Right lobe of liver (tissue), 4 donors: ENCODE results near the gene FGD5.

Experiments
- POLR2A ChIP-seq: fragments of 450-650 bp; IDR thresholded peaks from one replicate; pipeline ENCODE4 v1.6.1; 2017; ENCODE audit warnings: antibody characterized with exemption, mild to moderate bottlenecking
- TF ChIP-seq, protein P1 (sequence below), 4 donors: fragments of 200-600 bp in 3 of 4; fragments of 450-650 bp in 1 of 4; IDR thresholded peaks; one replicate each; pipeline versions ENCODE4 v1.5.1 to v1.8.0; 2016 to 2022; ENCODE audit warnings: antibody characterized with exemption in 4 of 4, mild to moderate bottlenecking in 2 of 4
- donor health status: DM: no; HTN: no; CAD: no.
- donor health status: DM: no; HTN: no; CAD: no.
- donor health status: DM: no; HTN: yes; CAD: no.

DNA sequence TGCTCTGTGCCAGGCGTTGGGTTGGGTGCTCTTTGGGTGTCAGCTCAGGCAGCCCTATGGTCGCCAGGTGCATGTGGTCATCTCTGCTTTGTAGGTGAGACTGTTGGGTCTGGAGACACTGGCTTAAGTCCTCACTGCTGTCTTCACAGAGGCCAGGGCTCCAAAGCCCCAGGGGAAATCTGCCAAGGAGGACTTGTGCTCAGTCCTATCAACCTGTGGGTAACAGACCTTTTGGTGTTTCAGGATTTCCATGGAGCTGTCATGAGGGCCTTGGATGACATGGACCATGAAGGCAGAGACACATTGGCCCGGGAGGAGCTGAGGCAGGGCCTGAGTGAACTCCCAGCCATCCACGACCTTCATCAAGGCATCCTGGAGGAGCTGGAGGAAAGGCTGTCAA lies 78.5 kb downstream of the FGD5 start:
- TF ChIP-seq, protein P1, sequence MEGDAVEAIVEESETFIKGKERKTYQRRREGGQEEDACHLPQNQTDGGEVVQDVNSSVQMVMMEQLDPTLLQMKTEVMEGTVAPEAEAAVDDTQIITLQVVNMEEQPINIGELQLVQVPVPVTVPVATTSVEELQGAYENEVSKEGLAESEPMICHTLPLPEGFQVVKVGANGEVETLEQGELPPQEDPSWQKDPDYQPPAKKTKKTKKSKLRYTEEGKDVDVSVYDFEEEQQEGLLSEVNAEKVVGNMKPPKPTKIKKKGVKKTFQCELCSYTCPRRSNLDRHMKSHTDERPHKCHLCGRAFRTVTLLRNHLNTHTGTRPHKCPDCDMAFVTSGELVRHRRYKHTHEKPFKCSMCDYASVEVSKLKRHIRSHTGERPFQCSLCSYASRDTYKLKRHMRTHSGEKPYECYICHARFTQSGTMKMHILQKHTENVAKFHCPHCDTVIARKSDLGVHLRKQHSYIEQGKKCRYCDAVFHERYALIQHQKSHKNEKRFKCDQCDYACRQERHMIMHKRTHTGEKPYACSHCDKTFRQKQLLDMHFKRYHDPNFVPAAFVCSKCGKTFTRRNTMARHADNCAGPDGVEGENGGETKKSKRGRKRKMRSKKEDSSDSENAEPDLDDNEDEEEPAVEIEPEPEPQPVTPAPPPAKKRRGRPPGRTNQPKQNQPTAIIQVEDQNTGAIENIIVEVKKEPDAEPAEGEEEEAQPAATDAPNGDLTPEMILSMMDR (IDR thresholded peaks at IDR 0.05) = no peak
- no peak for TF ChIP-seq POLR2A
